PC-9 (cell line): ENCODE results near the gene PHACTR1.

ENCODE experiments used
- CTCF ChIP-seq: fragments of 200-600 bp; sonication (generic); conservative IDR thresholded peaks from 2 replicates; pipeline ENCODE4 v1.6.1; 2017; ENCODE audit warnings: mixed run types, antibody characterized with exemption, mild to moderate bottlenecking, moderate library complexity
- EZH2 ChIP-seq: fragments of 200-600 bp; sonication (generic); IDR thresholded peaks from 2 replicates; pipeline ENCODE4 v1.8.0; 2017; ENCODE audit warnings: antibody characterized with exemption, low read depth

- no peak for TF ChIP-seq CTCF
- TF ChIP-seq EZH2: no peak
Measured at GRCh38 chr6:13267142-13267651, 550.6 kb downstream of the PHACTR1 start.
